ENCODE results near the gene KIF14. TPM values are rescaled to one million over a fixed set of nuclear protein-coding genes. Genes with fewer than 3 reads are reported as not detected.
A peak's percentile ranks its signal among the peaks of the same experiment; 100 is the strongest.

KIF14 gene
- total and polyA plus RNA-seq, 2 of the 13 experiments (the other 11 are each of a cell fraction or from before 2014, with no cell fraction given): 3.3 to 11.2 TPM

GRCh38 chr1:200669314-200670241, 49.0 kb upstream of the KIF14 start, which contains the start of gene DDX59 (continued):
- TF ChIP-seq AKNA (CRISPR knock-in tag; IDR thresholded peaks at IDR 0.05; ENCODE audit: borderline replicate concordance) (no peak), ZBTB43 (CRISPR knock-in tag; conservative IDR thresholded peaks at IDR 0.05) (no peak; the same call in 1 of the 2 replicates), TEF (CRISPR knock-in tag; IDR thresholded peaks at IDR 0.05) (no peak; the same call in none of the 2 replicates), ZBTB42 (CRISPR knock-in tag; IDR thresholded peaks at IDR 0.05) (peak; percentile 55; the same call in 1 of the 2 replicates), NR2C2 (CRISPR knock-in tag; IDR thresholded peaks at IDR 0.05; ENCODE audit: borderline replicate concordance) (peak; percentile 75), PAX8 (CRISPR knock-in tag; IDR thresholded peaks at IDR 0.05; ENCODE audit: borderline replicate concordance) (peak; percentile 88; the same call in 1 of the 2 replicates), ZNF746 (CRISPR knock-in tag; IDR thresholded peaks at IDR 0.05) (peak; percentile 51), ZNF484 (CRISPR knock-in tag; IDR thresholded peaks at IDR 0.05; ENCODE audit: borderline replicate concordance, low read depth) (no peak; the same call in 1 of the 2 replicates), ARID3A (IDR thresholded peaks at IDR 0.05; ENCODE audit: low read depth, low read length) (no peak), SMYD3 (CRISPR knock-in tag; IDR thresholded peaks at IDR 0.05) (peak; percentile 84; the same call in 1 of the 2 replicates), ZNF451 (CRISPR knock-in tag; IDR thresholded peaks at IDR 0.05) (no peak; the same call in none of the 2 replicates), TBX3 (IDR thresholded peaks at IDR 0.05; ENCODE audit: borderline replicate concordance) (peak; percentile 32; the same call in 1 of the 2 replicates), FIP1L1 (IDR thresholded peaks at IDR 0.05; ENCODE audit: borderline replicate concordance, insufficient read depth, low read depth, low read length) (no peak), SETDB1 (CRISPR knock-in tag; IDR thresholded peaks at IDR 0.05; ENCODE audit: borderline replicate concordance) (no peak), RFX1 (IDR thresholded peaks at IDR 0.05) (no peak), ZNF383 (CRISPR knock-in tag; IDR thresholded peaks at IDR 0.05; ENCODE audit: borderline replicate concordance) (0 out of 2 replicates have a peak, but pooled peaks have one; percentile 41), ZNF569 (CRISPR knock-in tag; IDR thresholded peaks at IDR 0.05; ENCODE audit: borderline replicate concordance) (no peak), ZNF180 (CRISPR knock-in tag; IDR thresholded peaks at IDR 0.05; ENCODE audit: borderline replicate concordance, low read depth) (no peak), TAF1 (CRISPR knock-in tag; IDR thresholded peaks at IDR 0.05) (peak; percentile 86)
